Measurements from ENCODE around the gene NHLRC3. TPM values are rescaled to one million over a fixed set of nuclear protein-coding genes. Genes with fewer than 3 reads are reported as not detected.

The NHLRC3 gene
- total and polyA plus RNA-seq, 2 donors (not counting 3 experiments of a cell fraction or from before 2014, with no cell fraction given), result 7.3 to 10.2 TPM

DNA sequence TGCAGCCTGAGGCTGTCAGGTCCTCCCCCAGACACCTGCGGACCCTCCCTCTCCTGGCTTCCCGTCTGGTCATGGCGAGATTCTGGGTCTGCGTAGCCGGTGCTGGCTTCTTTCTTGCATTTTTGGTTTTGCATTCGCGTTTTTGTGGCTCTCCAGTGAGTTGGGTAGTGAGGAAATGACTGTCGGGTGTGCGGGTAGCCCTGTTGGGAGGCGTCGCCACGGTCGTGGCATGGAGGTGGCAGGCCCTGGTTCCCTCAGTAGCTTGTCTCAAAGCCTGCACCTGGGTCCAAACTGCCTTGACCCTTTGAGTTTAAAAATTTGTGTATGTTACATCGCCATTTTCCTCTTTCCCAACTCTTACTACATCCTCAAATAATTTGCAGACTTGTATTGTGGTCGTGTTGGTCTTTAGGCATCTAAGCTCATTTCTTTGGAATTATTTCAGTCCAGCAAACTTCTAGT is 344 bp downstream of the NHLRC3 start:
- Histone ChIP-seq H3K27me3 (ENCODE audit: control insufficient read depth in 2 of 2, insufficient read depth in 2 of 2, low read length in 2 of 2) (no peaks in the 10 kb centered on the region), H3K9me1 (replicated peaks; ENCODE audit: control insufficient read depth, extremely low read depth, insufficient read depth, low read length) (no peaks in the 10 kb centered on the region), H3K9ac (replicated peaks; ENCODE audit: extremely low read depth, insufficient read depth, low read length) (peak overlapping the region; percentile 81), H4K20me1 (replicated peaks; ENCODE audit: control insufficient read depth, extremely low read depth, insufficient read depth, low read length) (no peaks in the 10 kb centered on the region), H3K4me1 (ENCODE audit: control insufficient read depth, extremely low read depth, insufficient read depth, low read length) (peaks cover 24% of the 10 kb centered on the region), H3K4me2 (ENCODE audit: insufficient read depth, low read length) (peak overlapping the region; percentile 68), H3K36me3 (ENCODE audit: control insufficient read depth in 2 of 2, extremely low read depth in 1 of 2, insufficient read depth in 2 of 2, low read length in 2 of 2) (no peaks in the 10 kb centered on the region), H2AFZ (ENCODE audit: low read depth, low read length) (peak overlapping the region; percentile 86), H3K27ac (ENCODE audit: insufficient read depth, low read depth, low read length) (peak overlapping the region; percentile 86), H3K9me3 (replicated peaks; ENCODE audit: control insufficient read depth, insufficient read depth, low read length) (no peaks in the 10 kb centered on the region), H3K4me3 (replicated peaks in 1 of 3; ENCODE audit: insufficient read depth in 1 of 3, low read depth in 1 of 3, low read length in 3 of 3) (peak overlapping the region; percentile 75 to 98 (median 94)), H3K79me2 (ENCODE audit: control insufficient read depth, insufficient read depth, low read length) (peaks cover 42% of the 10 kb centered on the region)
- dilution Hi-C loops (cut with MboI; ENCODE audit: extremely low pct_ligation_motif_present, low sequenced_read_pairs) (no loop called here), intact Hi-C loops (cut with micrococcal nuclease) (loop anchor here (5.0 to 10.0 kb wide), 4 partner anchors 376 to 1736 kb away; partner anchors contain the start of genes LHFPL6, MRPS31 and UFM1)
- FAIRE-seq (no peak), DNase-seq (ENCODE audit: low read depth, low spot score) (no peak)
- POLR2A ChIA-PET, result no interaction called here
- CTCF ChIA-PET, result interaction anchor here (1.0 to 2.6 kb wide), 5 partner anchors 10 to 578 kb away, joined by 3 to 15 read pairs (median 7); no protein-coding TSS in a partner anchor
- TF ChIP-seq, protein P1, sequence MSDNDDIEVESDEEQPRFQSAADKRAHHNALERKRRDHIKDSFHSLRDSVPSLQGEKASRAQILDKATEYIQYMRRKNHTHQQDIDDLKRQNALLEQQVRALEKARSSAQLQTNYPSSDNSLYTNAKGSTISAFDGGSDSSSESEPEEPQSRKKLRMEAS (IDR thresholded peaks at IDR 0.05; ENCODE audit: insufficient read depth, insufficient read length), result no peak
- TF ChIP-seq POLR2A (IDR thresholded peaks at IDR 0.05; ENCODE audit: low read depth, low read length), result no peak
- TF ChIP-seq, protein P2, sequence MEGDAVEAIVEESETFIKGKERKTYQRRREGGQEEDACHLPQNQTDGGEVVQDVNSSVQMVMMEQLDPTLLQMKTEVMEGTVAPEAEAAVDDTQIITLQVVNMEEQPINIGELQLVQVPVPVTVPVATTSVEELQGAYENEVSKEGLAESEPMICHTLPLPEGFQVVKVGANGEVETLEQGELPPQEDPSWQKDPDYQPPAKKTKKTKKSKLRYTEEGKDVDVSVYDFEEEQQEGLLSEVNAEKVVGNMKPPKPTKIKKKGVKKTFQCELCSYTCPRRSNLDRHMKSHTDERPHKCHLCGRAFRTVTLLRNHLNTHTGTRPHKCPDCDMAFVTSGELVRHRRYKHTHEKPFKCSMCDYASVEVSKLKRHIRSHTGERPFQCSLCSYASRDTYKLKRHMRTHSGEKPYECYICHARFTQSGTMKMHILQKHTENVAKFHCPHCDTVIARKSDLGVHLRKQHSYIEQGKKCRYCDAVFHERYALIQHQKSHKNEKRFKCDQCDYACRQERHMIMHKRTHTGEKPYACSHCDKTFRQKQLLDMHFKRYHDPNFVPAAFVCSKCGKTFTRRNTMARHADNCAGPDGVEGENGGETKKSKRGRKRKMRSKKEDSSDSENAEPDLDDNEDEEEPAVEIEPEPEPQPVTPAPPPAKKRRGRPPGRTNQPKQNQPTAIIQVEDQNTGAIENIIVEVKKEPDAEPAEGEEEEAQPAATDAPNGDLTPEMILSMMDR (IDR thresholded peaks at IDR 0.05; ENCODE audit: extremely low read depth in 1 of 2, insufficient read depth in 1 of 2, low read depth in 1 of 2, low read length in 2 of 2), result no peak
- TF ChIP-seq EZH2 (IDR thresholded peaks at IDR 0.05; ENCODE audit: borderline replicate concordance, low read depth, low read length, severe bottlenecking), result no peak
- no peak for TF ChIP-seq FOS (IDR thresholded peaks at IDR 0.05; ENCODE audit: borderline replicate concordance, insufficient read depth, low read length)
- TF ChIP-seq GATA2 (IDR thresholded peaks at IDR 0.05; ENCODE audit: insufficient read depth, insufficient read length, low read depth, low read length), result no peak
- no peak for TF ChIP-seq JUN (IDR thresholded peaks at IDR 0.05; ENCODE audit: borderline replicate concordance, insufficient read depth, insufficient read length, low read depth)
- no peak for TF ChIP-seq MYC (IDR thresholded peaks at IDR 0.05; ENCODE audit: low read depth, low read length)
- no peak for TF ChIP-seq POLR2AphosphoS5 (IDR thresholded peaks at IDR 0.05; ENCODE audit: insufficient read depth, low read depth, low read length)
- BruUV-seq (replicated peaks), result TSS peak; percentile 43
